HG03354 (cell line): ENCODE data around the gene ZC3HAV1.
"Not testable (repeated sequence)": the region's sequence is repeated elsewhere in the genome, so short reads cannot be mapped to it uniquely, and the experiment has no call there.

Experiments used
- ATAC-seq: cut with Tn5 transposase; IDR thresholded peaks from one replicate; pipeline ENCODE4 v1.9.1; 2021; ENCODE audit warnings: mild to moderate bottlenecking; ENCODE audit not compliant: unreplicated experiment, poor library complexity, severe bottlenecking

The ZC3HAV1 gene

GRCh38 chr7:139091677-139091996, 17.9 kb downstream of the ZC3HAV1 start:
- no peak for ATAC-seq

- no peak for ATAC-seq
Observed at GRCh38 chr7:139089118-139089517, 20.4 kb downstream of the ZC3HAV1 start.

GRCh38 chr7:139088268-139088667, 21.3 kb downstream of the ZC3HAV1 start:
- ATAC-seq, result no peak

GRCh38 chr7:139087212-139087611, 22.3 kb downstream of the ZC3HAV1 start:
- no peak for ATAC-seq

GRCh38 chr7:139086454-139086853, 23.1 kb downstream of the ZC3HAV1 start:
- no peak for ATAC-seq

GRCh38 chr7:139084709-139085108, 24.8 kb downstream of the ZC3HAV1 start:
- ATAC-seq, result no peak

- no peak for ATAC-seq
Observed at GRCh38 chr7:139081584-139081983, 27.9 kb downstream of the ZC3HAV1 start.

GRCh38 chr7:139080905-139081304, 28.6 kb downstream of the ZC3HAV1 start:
- no peak for ATAC-seq

- ATAC-seq, result no peak
Observed at GRCh38 chr7:139079861-139080260, 29.7 kb downstream of the ZC3HAV1 start.

GRCh38 chr7:139078911-139079310, 30.6 kb downstream of the ZC3HAV1 start:
- no peak for ATAC-seq

GRCh38 chr7:139078399-139078798, 31.1 kb downstream of the ZC3HAV1 start:
- no peak for ATAC-seq

GRCh38 chr7:139077706-139078105, 31.8 kb downstream of the ZC3HAV1 start:
- not testable (repeated sequence) for ATAC-seq

- no peak for ATAC-seq
Observed at GRCh38 chr7:139075871-139076686, 33.4 kb downstream of the ZC3HAV1 start.

- ATAC-seq, result peak; percentile 90
Observed at GRCh38 chr7:139075031-139075652, 34.4 kb downstream of the ZC3HAV1 start.

- no peak for ATAC-seq
Observed at GRCh38 chr7:139072796-139073195, 36.7 kb downstream of the ZC3HAV1 start.

- ATAC-seq, result no peak
Observed at GRCh38 chr7:139071680-139072079, 37.8 kb downstream of the ZC3HAV1 start.

GRCh38 chr7:139068544-139069399, 40.7 kb downstream of the ZC3HAV1 start:
- ATAC-seq, result no peak

GRCh38 chr7:139066315-139066714, 43.2 kb downstream of the ZC3HAV1 start:
- ATAC-seq, result no peak

- no peak for ATAC-seq
Observed at GRCh38 chr7:139065323-139065722, 44.2 kb downstream of the ZC3HAV1 start.

GRCh38 chr7:139061416-139061815, 48.1 kb downstream of the ZC3HAV1 start:
- ATAC-seq, result no peak
